ENCODE measurements around the gene FER.

- TF ChIP-seq CTCF (conservative IDR thresholded peaks at IDR 0.05) (no peak), ZFX (IDR thresholded peaks at IDR 0.05) (no peak)
These were observed 153.0 kb downstream of the FER start for GRCh38 chr5:108900668-108901067.
